Panc1 (cell line): ENCODE results near the gene PRSS21. TPM values are rescaled to one million over a fixed set of nuclear protein-coding genes. Genes with fewer than 3 reads are reported as not detected.
A peak's percentile ranks its signal among the peaks of the same experiment; 100 is the strongest.

Experiments
- ATAC-seq: fragments of 200-7000 bp; cut with Tn5 transposase; 2 replicates; pipeline ENCODE4 v1.9.1; 2020; ENCODE audit warnings: mild to moderate bottlenecking, moderate library complexity
- BruUV-seq: library from RNA; stranded (reverse); fragments of 400-500 nt; replicated peaks from 2 replicates; lab custom pipeline; 2021; lab: Mats Ljungman, UMichigan
- CTCF ChIA-PET: fragments of 300-600 bp; sonication (Branson Sonifier 250); formaldehyde crosslinking; loops from one replicate; lab custom pipeline; 2022; ENCODE audit warnings: antibody characterized with exemption; lab: Charles Lee
- POLR2A ChIA-PET: fragments of 300-600 bp; sonication (Branson Sonifier 250); formaldehyde crosslinking; loops from one replicate; lab custom pipeline; 2022; ENCODE audit warnings: antibody characterized with exemption; lab: Charles Lee
- DNase-seq: peaks from one replicate; pipeline ENCODE4 v3.0.0-alpha.2; 2010; ENCODE audit warnings: low read depth, low spot score
- H3K27ac ChIP-seq: 2 replicates; pipeline ENCODE4 v1.5.1; 2011; ENCODE audit warnings: mild to moderate bottlenecking, low read length, inconsistent platforms
- H3K27me3 ChIP-seq: fragments of 200-500 bp; sonication (Bioruptor generic); 2 replicates; pipeline ENCODE4 v1.6.0; 2014; ENCODE audit warnings: low read length, inconsistent platforms; ENCODE audit not compliant: control insufficient read depth, insufficient read depth
- H3K36me3 ChIP-seq: fragments of 200-500 bp; sonication (Bioruptor generic); 2 replicates; pipeline ENCODE4 v1.5.1; 2014; ENCODE audit warnings: inconsistent platforms, mild to moderate bottlenecking, low read length, moderate library complexity; ENCODE audit not compliant: control insufficient read depth, insufficient read depth
- H3K4me1 ChIP-seq: 2 replicates; pipeline ENCODE4 v1.5.1; 2011; ENCODE audit warnings: inconsistent platforms, mild to moderate bottlenecking, low read length, moderate library complexity; ENCODE audit not compliant: control insufficient read depth, insufficient read depth
- H3K4me3 ChIP-seq, 2 experiments: 2 replicates each; pipeline ENCODE4 v1.5.1; 2011 to 2012; ENCODE audit warnings: low read depth in 2 of 2, low read length in 2 of 2, mild to moderate bottlenecking in 2 of 2, inconsistent platforms in 1 of 2, moderate library complexity in 1 of 2
- H3K9me3 ChIP-seq: fragments of 200-500 bp; sonication (Bioruptor generic); 2 replicates; pipeline ENCODE4 v1.5.1; 2014; ENCODE audit warnings: low read depth, mild to moderate bottlenecking, inconsistent platforms, low read length, moderate library complexity; ENCODE audit not compliant: control insufficient read depth, insufficient read depth
- CTCF ChIP-seq: fragments of 450-650 bp; IDR thresholded peaks from 2 replicates; pipeline ENCODE4 v1.5.1; 2017; ENCODE audit warnings: mild to moderate bottlenecking
- POLR2AphosphoS5 ChIP-seq: IDR thresholded peaks from 2 replicates; pipeline ENCODE4 v1.6.1; 2012; ENCODE audit warnings: mild to moderate bottlenecking, low read depth, low read length, moderate library complexity
- REST ChIP-seq, 2 experiments: IDR thresholded peaks; 2 replicates each; pipeline ENCODE4 v1.6.1; 2011 to 2012; ENCODE audit warnings: low read depth in 2 of 2, control low read depth in 1 of 2, low read length in 1 of 2, mild to moderate bottlenecking in 1 of 2, moderate library complexity in 1 of 2; ENCODE audit not compliant: insufficient read depth in 1 of 2
- SIN3A ChIP-seq: IDR thresholded peaks from 2 replicates; pipeline ENCODE4 v1.6.1; 2012; ENCODE audit warnings: low read depth, mild to moderate bottlenecking, low read length, moderate library complexity, borderline replicate concordance; ENCODE audit not compliant: insufficient read depth
- TCF7L2 ChIP-seq: IDR thresholded peaks from 2 replicates; pipeline ENCODE4 v1.6.1; 2011; ENCODE audit warnings: mild to moderate bottlenecking, low read depth, low read length, inconsistent platforms
- in situ Hi-C: cut with HindIII; loops from 2 replicates; pipeline ENCODE4 v1.10.0; 2016; ENCODE audit warnings: low sequenced_read_pairs, low pct_unique_long_range_greater_than_20kb
- intact Hi-C: fragments of 100-400 bp; cut with micrococcal nuclease; formaldehyde crosslinking; loops from one replicate; pipeline ENCODE4 v1.10.0; 2022; ENCODE audit not compliant: unreplicated experiment
- total RNA-seq: library from RNA; stranded (reverse); gene quantifications from one replicate; pipeline ENCODE4 v1.2.1, GENCODE V29; 2021; ENCODE audit not compliant: unreplicated experiment

The PRSS21 gene
- total RNA-seq, 1 experiment from 2014 or later, result not detected

GRCh38 chr16:2768403-2769089, 48.5 kb upstream of the PRSS21 start:
- intact Hi-C loops (no loop called here), in situ Hi-C loops (no loop called here)
- Histone ChIP-seq H3K4me1 (peaks cover 70% of the 10 kb centered on the region), H3K27me3 (no peaks in the 10 kb centered on the region), H3K9me3 (no peaks in the 10 kb centered on the region; the same call in 1 of the 2 replicates), H3K36me3 (peaks cover 16% of the 10 kb centered on the region), H3K4me3 (no peak overlapping the region), H3K27ac (peak overlapping the region; percentile 98)
- DNase-seq (no peak), ATAC-seq (peak; percentile 4; the same call in 1 of the 2 replicates)
- BruUV-seq, result no TSS peak
- ChIA-PET POLR2A (interaction anchor here (0.6 to 1.1 kb wide), 3 partner anchors 12 to 19 kb away, joined by 3 to 9 read pairs (median 5); partner anchors contain the start of gene SRRM2), CTCF (no interaction called here)
- TF ChIP-seq TCF7L2 (no peak), CTCF (no peak), POLR2AphosphoS5 (peak; percentile 38; the same call in 1 of the 2 replicates)

- BruUV-seq, result no TSS peak
- Histone ChIP-seq H3K4me1 (peaks cover 72% of the 10 kb centered on the region), H3K4me3 (no peak overlapping the region), H3K27ac (peak overlapping the region; percentile 98), H3K36me3 (peaks cover 10% of the 10 kb centered on the region), H3K27me3 (no peaks in the 10 kb centered on the region), H3K9me3 (no peaks in the 10 kb centered on the region; the same call in 1 of the 2 replicates)
- ChIA-PET CTCF (no interaction called here), POLR2A (interaction anchor here (0.6 to 1.1 kb wide), 2 partner anchors 17 to 19 kb away, joined by 3 to 5 read pairs; partner anchors contain the start of gene SRRM2)
- DNase-seq (no peak), ATAC-seq (no peak)
- intact Hi-C loops, result no loop called here
- TF ChIP-seq POLR2AphosphoS5 (no peak), SIN3A (no peak), REST (IDR thresholded peaks at IDR 0.05; ENCODE audit: insufficient read depth in 1 of 2, low read depth in 2 of 2, low read length in 1 of 2) (no peak)
- in situ Hi-C loops, result no loop called here
Measured at GRCh38 chr16:2769100-2769529, 47.9 kb upstream of the PRSS21 start.

- CTCF ChIA-PET, result interaction anchor here (0.6 kb wide), 1 partner anchor 149 kb away, joined by 3 read pairs; no protein-coding TSS in a partner anchor
- DNase-seq (no peak), ATAC-seq (peak; percentile 63)
- in situ Hi-C loops, result no loop called here
- peaks cover 77% of the 10 kb centered on the region for H3K4me1 ChIP-seq
- POLR2A ChIA-PET, result no interaction called here
- intact Hi-C loops, result loop anchor here (5.0 kb wide), 1 partner anchor 68 kb away; no protein-coding TSS in a partner anchor
- BruUV-seq, result no TSS peak
- peaks cover 8% of the 10 kb centered on the region for H3K36me3 ChIP-seq
- peak overlapping the region; percentile 98 for H3K27ac ChIP-seq
- TF ChIP-seq SIN3A (no peak), TCF7L2 (no peak), POLR2AphosphoS5 (no peak; the same call in none of the 2 replicates), REST (IDR thresholded peaks at IDR 0.05; ENCODE audit: insufficient read depth in 1 of 2, low read depth in 2 of 2, low read length in 1 of 2) (no peak), CTCF (no peak)
- no peak overlapping the region for H3K4me3 ChIP-seq
- no peaks in the 10 kb centered on the region for H3K9me3 ChIP-seq
- H3K27me3 ChIP-seq, result no peaks in the 10 kb centered on the region
Measured at GRCh38 chr16:2769675-2770056, 47.4 kb upstream of the PRSS21 start.
